HTERT RPE-1 (cell line): ENCODE results near the gene C5.
"Not testable (repeated sequence)": the region's sequence is repeated elsewhere in the genome, so short reads cannot be mapped to it uniquely, and the experiment has no call there.

Experiments
- in situ Hi-C: fragments of 300-500 bp; cut with MboI; formaldehyde crosslinking; loops from 4 replicates; pipeline ENCODE4 v1.14.3; 2020; ENCODE audit warnings: low sequenced_read_pairs

The C5 gene

DNA sequence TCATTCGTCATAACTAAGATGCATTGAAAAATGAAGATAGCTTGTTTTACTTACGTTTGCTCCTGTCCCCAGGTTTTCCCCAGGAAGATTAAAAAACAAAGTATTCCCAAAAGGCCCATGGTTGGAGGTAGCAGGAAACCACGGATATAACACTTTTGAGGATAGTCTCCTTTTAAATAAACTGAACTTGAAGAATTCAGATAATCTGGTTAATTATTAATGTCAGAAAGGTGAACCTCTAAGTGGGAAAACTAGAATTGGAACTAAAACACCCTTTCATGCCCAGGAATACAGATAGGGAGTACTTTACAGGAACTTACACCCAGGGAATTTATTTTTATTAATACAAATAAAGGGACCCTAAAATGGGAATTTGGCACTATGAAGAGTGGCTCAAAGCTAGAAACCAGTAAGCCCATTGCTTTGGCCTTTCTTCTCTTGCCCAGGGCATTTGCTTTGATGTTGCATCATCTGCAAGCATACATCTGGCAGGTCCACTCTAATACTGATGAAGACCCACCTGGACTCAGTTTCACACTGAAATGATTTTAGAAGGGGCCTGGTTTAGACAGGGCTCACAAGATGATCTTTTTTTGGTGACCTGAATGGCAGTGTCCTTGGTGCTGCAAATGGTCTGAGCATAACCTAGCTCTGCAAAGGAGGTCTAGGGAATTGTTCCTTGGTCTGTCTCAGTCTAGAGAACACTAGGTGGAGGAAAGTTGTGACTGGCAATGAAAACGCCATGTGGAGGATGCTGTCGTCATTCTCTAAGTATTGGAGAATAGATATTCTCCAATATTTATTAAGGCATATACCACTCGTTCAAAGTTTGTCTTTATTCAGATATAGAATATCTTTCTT, at the start of gene C5:
Gene C5 (minus strand): TSS at position 148 of the 861 bp plus-strand sequence. CDS start 29 bp downstream, at position 119.
- in situ Hi-C loops = no loop called here

DNA sequence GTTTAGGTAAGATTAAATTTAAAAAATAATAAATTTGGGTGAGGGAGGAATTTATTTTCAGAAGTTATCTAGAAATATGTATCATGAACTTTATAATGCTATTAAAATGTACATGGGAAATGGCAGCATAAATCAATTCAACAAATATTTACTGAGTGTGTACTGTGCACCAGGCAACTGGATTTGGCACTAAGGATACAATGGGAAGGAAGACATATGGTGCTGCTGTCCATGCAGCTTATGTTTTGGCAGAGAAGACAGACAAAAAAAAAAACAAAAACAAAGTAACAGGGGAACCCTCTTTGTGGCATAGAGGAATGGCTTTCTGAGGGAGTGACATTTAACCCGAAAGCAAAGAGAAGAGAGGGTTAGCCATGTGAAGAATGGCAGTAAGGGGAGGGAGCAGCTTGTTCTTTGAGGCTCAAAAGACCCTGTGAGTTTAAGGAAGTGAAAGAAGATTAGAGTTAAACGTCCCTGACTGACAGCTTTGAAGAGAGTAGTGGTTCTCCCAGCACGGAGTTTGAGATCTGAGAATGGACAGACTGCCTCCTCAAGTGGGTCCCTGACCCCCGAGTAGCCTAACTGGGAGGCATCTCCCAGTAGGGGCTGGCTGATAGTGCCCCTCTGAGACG, 48.6 kb upstream of the C5 start:
- in situ Hi-C loops = no loop called here

DNA sequence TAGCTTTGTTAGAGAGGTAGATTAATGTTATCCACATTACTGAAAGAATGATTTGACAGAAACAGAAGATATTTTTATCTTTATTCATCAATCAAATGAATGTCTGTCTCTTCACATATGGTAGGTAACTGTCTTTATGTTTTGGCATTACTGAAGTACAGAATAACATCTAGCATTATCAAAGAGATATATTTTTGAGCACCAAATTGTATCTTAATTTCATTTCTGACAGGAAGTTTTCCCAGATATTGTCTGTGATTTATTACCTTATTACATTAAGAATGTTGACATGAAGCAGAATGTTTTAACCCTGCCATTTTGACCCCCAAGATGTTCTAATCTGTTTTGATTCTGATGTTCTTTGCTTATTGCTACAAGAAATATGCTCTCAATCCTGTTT, 45.0 kb upstream of the C5 start:
- in situ Hi-C loops = no loop called here

DNA sequence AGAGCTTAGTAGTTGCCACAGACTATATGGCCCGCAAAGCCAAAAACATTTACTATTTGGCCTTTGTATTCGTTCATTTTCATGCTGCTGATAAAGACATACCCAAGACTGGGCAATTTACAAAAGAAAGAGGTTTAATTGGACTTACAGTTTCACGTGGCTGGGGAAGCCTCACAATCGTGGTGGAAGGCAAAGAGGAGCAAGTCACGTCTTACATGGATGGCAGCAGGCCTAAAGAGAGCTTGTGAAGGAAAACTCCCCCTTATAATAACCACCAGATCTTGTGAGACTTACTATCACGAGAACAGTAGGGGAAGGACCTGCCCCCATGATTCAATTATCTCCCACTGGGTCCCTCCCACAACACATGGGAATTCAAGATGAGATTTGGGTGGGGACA, 40.7 kb upstream of the C5 start:
- in situ Hi-C loops = not testable (repeated sequence)

DNA sequence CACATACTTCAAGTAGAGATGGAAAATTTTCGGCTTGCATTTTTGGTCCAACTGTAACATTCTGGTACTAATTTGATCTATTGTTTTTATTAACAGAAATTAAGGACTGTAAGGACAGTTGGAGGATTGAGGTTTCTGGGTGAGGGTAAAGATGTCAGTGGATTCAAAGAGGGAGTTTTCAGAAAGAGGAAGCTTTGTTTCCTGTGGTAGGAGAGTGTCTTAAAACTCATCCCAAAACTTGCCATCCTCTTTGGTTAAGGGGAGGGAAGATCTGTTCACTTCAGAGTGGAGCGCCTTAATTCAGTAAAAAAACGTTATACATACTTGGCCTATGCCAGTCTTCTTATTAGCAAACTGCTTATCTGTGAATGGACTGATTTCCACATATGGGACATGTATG, 38.5 kb upstream of the C5 start:
- in situ Hi-C loops = no loop called here

DNA sequence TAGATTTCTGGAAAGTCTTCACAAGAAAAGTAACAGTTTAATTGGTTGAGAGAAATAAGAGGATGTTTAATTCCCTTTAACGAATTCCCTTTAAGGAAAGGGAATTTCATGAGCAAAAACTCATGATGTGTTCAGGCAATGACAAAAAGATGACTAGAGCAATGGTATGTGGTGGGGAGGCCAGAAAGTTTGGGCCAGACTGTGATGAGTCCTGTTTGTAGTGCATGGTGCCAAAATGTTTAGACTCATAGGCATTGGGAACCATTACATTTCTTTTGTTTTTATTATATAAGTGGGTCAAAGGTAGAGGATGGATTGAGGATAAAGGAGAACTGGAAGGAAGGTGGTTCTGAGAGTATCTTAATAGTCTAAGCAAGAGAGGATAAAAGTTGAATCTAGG, 35.6 kb upstream of the C5 start:
- in situ Hi-C loops = no loop called here

DNA sequence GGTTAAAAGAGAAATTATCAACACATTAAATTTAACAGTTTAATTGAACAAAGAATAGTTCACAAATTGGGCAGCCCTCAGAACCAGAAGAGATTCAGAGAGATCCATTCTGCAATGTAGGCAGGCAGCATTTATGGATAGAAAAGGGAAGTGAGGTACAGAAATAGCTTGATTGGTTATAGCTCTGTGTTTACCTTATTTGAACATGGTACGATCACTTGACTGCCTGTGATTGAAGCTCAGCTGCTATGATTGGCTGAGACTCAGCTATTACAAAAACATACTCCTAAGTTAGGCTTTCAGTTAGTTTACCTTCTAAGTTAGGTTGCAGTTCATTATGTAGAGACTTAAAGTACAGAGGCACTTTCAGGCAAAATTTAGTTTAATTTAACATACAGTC, 32.0 kb upstream of the C5 start:
- in situ Hi-C loops = no loop called here

DNA sequence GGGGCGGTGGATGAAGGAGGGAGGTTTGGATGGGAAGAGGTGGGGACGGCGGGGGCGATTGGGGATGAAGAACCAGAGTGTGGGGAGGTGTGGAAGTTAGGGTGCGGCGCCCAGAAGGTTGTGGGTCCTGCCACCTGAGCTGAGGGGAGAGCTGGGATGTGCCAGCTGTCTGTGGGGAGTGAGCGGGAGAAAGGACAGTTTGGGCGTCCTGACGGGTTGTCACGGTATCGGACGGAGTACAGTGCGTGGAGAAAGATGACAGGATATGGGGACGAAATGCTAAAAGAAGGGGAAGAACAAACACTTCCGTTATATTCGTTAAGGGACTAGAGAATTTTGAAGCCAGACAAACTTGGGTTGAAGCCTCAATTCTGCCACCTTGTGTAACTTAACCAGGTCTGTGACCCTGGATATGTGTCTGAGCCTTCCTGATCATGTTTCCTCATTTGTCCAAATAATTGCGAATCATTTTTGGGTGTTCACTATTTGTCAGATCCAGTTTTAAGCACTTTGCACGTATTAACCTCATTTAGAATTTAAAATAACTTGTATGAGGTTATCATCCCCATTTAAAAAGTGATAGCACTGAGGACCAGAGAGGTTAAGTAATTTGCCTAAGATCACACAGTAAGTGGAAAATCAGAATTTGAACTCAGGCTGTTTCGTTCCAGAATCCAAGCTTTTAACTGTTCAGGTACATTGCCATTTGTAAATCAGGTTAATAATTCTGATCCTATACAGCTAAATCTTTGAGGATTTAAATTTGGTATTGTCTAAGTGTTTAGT, 25.4 kb upstream of the C5 start:
- in situ Hi-C loops = no loop called here

DNA sequence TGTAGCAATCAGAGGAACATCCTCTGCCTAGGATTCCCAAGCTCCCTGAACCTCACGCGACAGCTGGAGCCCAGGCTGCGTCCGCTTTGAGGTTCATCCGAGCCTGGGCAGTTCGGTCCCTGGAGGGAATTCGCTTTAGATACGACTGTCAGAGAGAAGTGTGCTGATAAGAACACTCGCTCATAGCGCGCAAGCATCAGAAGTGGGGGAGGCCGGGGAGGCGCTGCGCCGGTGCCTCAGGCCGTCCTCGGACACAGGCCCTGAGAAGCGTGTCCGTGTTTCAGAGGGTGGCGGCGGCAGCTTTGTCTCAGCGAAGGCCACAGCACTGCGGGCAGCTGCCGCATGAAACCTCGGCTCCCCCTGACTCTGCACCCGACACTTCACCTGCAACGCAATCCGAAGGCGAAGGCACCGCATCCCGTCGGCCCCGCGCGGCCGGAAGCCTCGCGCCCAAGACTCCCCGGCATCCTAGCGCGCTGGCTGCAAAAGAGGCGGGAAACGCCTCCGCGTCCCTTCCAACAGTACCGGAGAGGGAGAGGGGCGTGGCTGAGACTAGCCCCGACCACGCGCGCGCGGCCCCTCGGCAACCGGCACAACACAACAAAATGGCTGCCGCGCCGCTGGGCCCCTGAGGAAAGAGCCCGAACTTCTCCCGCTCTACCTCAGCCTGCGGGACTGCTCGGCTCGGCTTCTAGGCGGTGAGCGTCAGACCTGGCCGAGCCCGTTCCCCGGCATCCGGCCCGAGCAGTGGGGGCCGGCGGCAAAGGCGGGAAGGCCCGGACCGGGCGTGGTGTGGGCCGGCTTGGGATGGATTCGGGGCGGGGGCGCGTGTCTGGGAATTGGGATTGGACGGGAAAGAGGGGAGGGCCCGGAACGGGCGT, 24.5 kb upstream of the C5 start, which contains the start of gene CNTRL:
Gene CNTRL (plus strand): TSS at position 586 of the 881 bp plus-strand sequence. CDS start 13,372 bp downstream, outside the sequence.
- in situ Hi-C loops = no loop called here

DNA sequence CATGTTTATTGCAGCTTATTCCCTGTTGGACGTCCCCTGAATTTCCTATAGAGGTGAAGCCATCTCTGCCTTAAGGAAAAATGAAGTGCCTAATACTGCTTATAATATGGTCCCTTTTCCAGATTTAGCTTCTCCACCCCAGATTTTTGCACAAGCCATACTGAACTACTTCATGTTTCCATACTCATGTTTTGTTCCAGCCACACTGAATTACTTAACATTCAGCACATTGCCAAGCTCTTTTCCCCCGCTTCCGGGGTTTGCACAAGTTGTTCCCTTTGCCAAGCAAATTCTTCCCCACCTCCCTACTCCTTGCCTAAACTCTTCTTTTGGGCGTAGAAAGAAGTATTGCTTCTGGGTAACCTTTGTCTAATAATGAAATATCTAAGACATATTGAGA, 23.0 kb upstream of the C5 start:
- in situ Hi-C loops = no loop called here

DNA sequence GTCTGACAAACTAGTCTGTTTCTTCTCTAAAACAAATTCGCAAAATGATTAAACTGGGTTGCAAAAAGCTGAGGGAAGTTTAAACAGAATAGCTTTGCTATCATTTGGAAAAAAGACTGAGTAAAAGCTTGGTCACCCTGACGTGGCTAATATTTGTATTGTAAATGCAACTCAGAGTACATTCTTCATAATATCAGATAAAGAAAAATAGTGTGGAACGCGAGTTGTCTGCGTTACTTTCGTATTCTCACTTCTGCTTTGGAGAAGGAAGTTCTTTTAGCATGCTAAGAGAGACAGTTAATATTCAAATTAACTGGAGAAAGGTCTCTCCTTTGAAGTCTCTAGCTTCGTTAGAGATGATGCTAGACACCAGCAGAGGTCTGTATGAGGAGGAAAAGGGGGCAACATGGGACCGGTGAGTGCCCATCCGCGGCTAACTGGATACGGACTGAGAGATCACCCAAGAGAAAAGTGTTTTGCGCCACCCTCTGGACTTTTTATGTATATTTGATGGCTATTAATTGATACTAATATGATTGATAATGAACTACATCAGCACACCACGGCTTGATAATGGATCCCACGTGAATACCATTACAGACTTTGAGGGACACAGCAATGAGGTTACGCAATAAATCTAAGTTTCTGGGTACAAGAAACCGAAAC, 21.8 kb upstream of the C5 start:
- in situ Hi-C loops = no loop called here

DNA sequence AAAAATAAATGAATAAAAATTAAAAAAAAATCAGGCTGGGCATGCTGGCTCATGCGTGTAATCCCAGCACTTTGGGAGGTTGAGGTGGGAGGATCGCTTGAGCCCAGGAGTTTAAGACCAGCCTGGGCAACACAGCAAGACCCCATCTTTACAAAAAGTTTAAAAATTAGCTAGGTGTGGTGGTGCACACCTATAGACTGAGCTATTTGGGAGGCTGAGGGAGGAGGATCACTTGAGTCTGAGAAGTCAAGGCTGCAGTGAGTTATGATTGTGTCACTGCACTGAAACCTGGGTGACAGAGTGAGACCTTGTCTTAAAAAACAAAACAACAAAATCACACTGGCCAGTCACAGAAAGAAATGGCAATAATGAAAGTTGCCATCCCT, 21.3 kb upstream of the C5 start:
- in situ Hi-C loops = no loop called here

DNA sequence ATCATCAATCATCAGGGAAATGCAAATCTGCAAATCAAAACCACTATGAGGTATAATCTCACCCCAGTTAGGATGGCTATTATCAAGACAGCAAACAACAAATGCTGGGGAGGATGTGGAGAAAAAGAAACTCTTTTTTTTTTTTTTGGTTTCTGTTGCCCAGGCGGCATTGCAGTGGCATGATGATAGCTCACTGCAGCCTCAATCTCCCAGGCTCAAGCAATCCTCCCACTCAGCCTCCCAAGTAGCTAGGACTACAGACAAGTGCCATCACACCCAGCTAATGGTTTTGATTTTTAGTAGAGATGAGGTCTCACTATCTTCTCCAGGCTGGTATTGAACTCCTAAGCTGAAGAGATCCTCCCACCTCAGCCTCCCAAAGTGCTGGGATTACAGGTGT, 19.3 kb upstream of the C5 start:
- in situ Hi-C loops = no loop called here

DNA sequence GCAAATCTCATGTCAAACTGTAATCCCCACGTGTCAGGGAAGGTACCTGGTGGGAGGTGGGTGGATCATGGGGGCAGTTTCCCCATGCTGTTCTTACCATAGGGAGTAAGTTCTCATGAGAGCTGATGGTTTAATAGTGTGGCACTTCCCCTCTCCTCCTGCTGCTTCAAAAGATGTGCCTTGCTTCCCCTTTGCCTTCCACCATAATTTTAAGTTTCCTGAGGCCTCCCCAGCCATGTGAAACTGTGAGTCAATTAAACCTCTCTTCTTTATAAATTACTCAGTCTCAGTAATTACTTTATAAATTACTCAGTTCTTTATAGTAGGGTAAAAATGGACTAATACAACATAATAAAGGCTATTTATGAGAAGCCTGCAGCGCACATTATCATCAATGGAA, 17.6 kb upstream of the C5 start:
- in situ Hi-C loops = no loop called here

DNA sequence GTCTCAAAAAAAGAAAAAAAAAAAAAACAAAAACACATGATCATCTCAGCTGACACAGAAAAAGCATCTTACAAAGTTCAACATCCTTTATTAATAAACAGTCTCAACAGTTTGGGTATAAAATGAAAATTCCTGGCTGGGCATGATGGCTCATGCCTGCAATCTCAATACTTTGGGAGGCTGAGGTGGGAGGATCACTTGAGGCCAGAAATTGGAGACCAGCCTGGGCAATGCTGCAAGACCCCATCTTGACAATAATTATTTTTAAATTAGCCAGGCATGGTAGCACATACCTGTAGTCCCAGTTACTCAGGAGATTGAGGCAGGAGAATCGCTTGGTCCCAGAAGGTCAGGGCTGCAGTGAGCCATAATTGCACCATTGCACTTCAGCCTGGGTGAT, 16.8 kb upstream of the C5 start:
- in situ Hi-C loops = no loop called here

DNA sequence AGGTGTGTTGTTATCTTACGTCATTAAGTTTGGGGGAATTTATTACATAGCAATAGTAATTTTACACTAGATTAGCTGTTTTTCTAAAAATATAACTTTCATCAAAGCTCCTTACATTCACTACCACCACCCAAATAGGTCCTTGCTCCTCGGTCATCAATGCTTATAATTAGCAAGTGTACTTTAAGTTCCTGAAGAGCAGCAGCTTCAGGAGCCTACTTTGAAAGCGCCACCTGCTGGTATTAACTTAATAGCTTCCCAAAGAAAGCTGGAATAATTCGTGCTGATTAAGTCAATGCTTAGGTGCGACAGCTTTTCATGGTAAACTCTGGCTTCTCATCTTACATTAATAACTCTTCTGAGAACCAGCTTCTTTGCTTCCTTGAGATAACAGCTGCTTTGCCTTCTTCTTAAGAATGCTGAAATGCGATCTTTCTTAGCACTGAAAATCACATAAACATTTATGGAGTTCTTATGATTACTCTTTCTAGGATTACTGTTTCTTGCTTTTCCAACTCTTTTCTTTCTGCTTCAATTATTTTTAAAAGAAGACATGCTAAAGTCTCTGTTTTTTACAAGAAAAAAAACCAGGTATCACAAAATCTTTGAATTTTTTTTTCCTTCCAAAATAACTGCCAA, 10.0 kb upstream of the C5 start:
- in situ Hi-C loops = no loop called here

DNA sequence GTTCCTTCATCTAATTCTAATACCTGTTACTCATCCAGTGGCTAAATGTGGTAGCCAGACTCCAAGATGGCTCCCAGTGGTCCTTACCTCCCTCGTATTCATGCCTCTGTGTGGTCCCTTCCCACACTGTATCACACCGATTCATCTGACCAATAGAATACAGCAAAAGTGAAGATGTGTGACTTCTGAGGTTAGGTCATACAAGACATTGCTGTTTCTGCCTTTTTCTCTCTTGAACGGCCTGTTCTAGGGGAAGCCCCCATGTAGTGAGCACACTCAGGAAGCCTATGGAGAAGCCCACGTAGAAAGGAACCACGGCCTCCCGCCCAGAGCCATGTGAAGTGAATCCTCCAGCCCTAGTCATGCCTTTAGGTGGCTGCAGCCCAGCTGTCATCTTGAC, 9.4 kb upstream of the C5 start:
- in situ Hi-C loops = no loop called here

DNA sequence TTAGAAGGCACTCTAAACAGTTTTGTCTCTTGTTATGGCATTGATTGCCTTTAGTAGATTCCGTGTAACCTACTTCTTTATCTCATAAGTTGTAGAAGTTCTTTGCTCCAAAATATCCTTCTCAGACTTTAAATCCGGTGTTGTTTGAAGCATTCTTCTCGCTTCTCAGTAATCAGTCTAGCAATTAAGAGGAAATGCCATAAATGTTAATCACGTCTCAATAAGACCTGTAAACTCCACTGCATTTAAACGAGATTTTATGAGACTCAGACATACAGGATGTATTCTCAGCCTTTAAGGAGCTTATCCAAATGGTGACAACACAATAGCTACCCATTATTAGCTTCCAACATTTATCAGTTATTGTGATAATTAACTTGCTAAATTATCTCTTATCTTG, 7.7 kb upstream of the C5 start:
- in situ Hi-C loops = no loop called here

DNA sequence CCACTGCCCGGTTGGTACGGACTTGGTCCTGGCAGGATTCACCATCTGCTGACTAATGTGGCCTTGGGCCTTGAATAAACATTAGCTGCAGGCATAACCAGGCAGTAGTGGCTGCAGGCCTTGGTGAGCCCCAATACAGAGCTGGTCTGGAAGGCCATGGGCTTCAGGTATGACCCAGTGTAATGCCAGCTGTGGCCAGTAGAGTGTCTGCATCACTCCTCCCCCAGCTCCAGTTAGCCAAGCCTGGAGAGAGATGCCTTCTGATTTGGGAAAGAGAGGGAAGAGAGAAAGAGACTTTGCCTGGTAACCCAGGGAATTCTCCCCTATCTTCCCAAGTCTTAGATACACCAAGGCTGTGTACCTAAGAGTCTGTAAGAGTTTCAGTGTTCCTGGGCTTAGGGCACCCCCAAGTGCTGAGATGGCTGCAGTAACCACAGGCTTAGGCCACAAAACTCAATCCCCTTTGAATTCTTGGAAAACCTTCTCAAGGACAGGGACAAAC, 5.6 kb upstream of the C5 start:
- in situ Hi-C loops = no loop called here

DNA sequence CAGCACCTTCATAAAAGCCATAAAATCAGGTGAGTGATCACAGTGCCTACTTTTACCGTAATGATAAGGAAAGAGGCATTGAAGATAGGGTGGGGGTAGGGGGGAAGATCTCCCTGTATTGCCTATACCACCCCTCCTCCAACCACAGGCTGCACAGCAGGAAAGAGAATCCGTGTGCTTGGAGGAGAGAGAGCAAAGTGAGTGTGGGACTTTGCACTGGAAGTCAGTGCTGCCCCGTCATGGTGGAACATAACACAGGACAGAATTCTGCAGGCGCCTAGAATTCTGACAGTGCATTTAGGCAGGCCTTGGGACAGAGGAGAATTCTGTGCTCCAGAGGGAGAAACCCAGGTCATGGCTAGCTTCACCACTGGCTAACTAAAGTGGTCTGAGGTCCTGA, 3.5 kb upstream of the C5 start:
- in situ Hi-C loops = no loop called here
